DND-41 (cell line): ENCODE measurements around the gene SPDYE2B.
"Not testable (repeated sequence)": the region's sequence is repeated elsewhere in the genome, so short reads cannot be mapped to it uniquely, and the experiment has no call there.

Source experiments
- CTCF ChIP-seq: IDR thresholded peaks from 2 replicates; pipeline ENCODE4 v1.5.1; 2012; ENCODE audit warnings: borderline replicate concordance, low read length, moderate library complexity, mild to moderate bottlenecking; ENCODE audit not compliant: poor library complexity, severe bottlenecking; ENCODE audit errors: extremely low read depth
- EZH2 ChIP-seq: IDR thresholded peaks from 3 replicates; pipeline ENCODE4 v1.6.1; 2012; ENCODE audit warnings: borderline replicate concordance, low read depth, mild to moderate bottlenecking, moderate library complexity, low read length, inconsistent platforms; ENCODE audit not compliant: severe bottlenecking

- TF ChIP-seq EZH2, CTCF: not testable (repeated sequence)
Measured at GRCh38 chr7:102630622-102631021, 19.5 kb upstream of the SPDYE2B start.
